Retinal pigment epithelial cell (primary cell): ENCODE results near the gene ETNK2.

Experiments used
- DNase-seq: peaks from one replicate; pipeline ENCODE4 v3.0.0-alpha.2; 2010; ENCODE audit warnings: low read depth
- H3K4me3 ChIP-seq: 2 replicates; pipeline ENCODE4 v1.5.1; 2011; ENCODE audit warnings: mild to moderate bottlenecking, low read length, control low read depth, moderate library complexity
- CTCF ChIP-seq: conservative IDR thresholded peaks from 2 replicates; pipeline ENCODE4 v1.5.1; 2011; ENCODE audit warnings: low read depth, low read length, control low read depth, inconsistent platforms

Gene ETNK2

GRCh38 chr1:204177133-204177532 is 25.3 kb upstream of the ETNK2 start:
- no peak for DNase-seq
- no peak for TF ChIP-seq CTCF
- H3K4me3 ChIP-seq, result no peak overlapping the region

GRCh38 chr1:204176049-204176448 is 24.2 kb upstream of the ETNK2 start:
- DNase-seq, result no peak
- TF ChIP-seq CTCF, result no peak
- H3K4me3 ChIP-seq, result no peak overlapping the region

GRCh38 chr1:204174958-204175357 is 23.1 kb upstream of the ETNK2 start:
- TF ChIP-seq CTCF, result no peak
- DNase-seq, result no peak
- no peak overlapping the region for H3K4me3 ChIP-seq

GRCh38 chr1:204172404-204173029 is 20.7 kb upstream of the ETNK2 start:
- DNase-seq, result no peak
- H3K4me3 ChIP-seq, result no peak overlapping the region
- TF ChIP-seq CTCF, result no peak

GRCh38 chr1:204171751-204172178 is 19.9 kb upstream of the ETNK2 start:
- H3K4me3 ChIP-seq, result no peak overlapping the region
- no peak for DNase-seq
- no peak for TF ChIP-seq CTCF

- TF ChIP-seq CTCF, result no peak
- no peak overlapping the region for H3K4me3 ChIP-seq
Observed at GRCh38 chr1:204170494-204171155, 18.8 kb upstream of the ETNK2 start.

GRCh38 chr1:204169858-204170257 is 18.0 kb upstream of the ETNK2 start:
- DNase-seq, result no peak
- TF ChIP-seq CTCF, result no peak

More at GRCh38 chr1:204170494-204171155, 18.8 kb upstream of the ETNK2 start:
- DNase-seq, result no peak

More at GRCh38 chr1:204169858-204170257, 18.0 kb upstream of the ETNK2 start:
- no peak overlapping the region for H3K4me3 ChIP-seq
